Psoas muscle (tissue), 8 donors: ENCODE measurements around the gene SLC29A1. TPM values are rescaled to one million over a fixed set of nuclear protein-coding genes. Genes with fewer than 3 reads are reported as not detected.
"Not testable (repeated sequence)": the region's sequence is repeated elsewhere in the genome, so short reads cannot be mapped to it uniquely, and the experiment has no call there.

Experiments
- ATAC-seq, 4 donors: fragments of 200-7000 bp; cut with Tn5 transposase; one replicate each; pipeline ENCODE4 v1.9.1; 2020; ENCODE audit warnings: moderate library complexity in 3 of 4, mild to moderate bottlenecking in 2 of 4
- DNase-seq, 2 donors: peaks; one replicate each; pipeline ENCODE4 v3.0.0-alpha.2; 2020
- H3K27ac ChIP-seq: fragments of 200-600 bp; one replicate; pipeline ENCODE4 v1.8.0; 2022
- H3K27me3 ChIP-seq, 3 donors: fragments of 200-600 bp in 1 of 3; one replicate each; pipeline versions ENCODE4 v1.6.1 to v1.8.0; 2013 to 2022; ENCODE audit warnings: low read length in 2 of 3, mild to moderate bottlenecking in 2 of 3, moderate library complexity in 1 of 3; ENCODE audit not compliant: insufficient read depth in 3 of 3
- H3K36me3 ChIP-seq, 2 donors: fragments of 200-600 bp in 1 of 2; one replicate each; pipeline versions ENCODE4 v1.6.1 to v1.8.0; 2013 to 2022; ENCODE audit warnings: low read depth in 1 of 2, mild to moderate bottlenecking in 1 of 2, moderate library complexity in 1 of 2; ENCODE audit not compliant: insufficient read depth in 1 of 2
- H3K4me1 ChIP-seq: fragments of 200-600 bp; one replicate; pipeline ENCODE4 v1.8.0; 2022
- H3K4me3 ChIP-seq: fragments of 200-600 bp; one replicate; pipeline ENCODE4 v1.8.0; 2022; ENCODE audit warnings: mild to moderate bottlenecking
- H3K9me3 ChIP-seq: fragments of 200-600 bp; one replicate; pipeline ENCODE4 v1.8.0; 2022
- WGBS, 3 donors: extraction: QIAGEN DNeasy Blood & Tissue Kit; methylation state at CpG; one replicate each; pipeline versions ENCODE4 v1.1.6 to v1.1.7; 2013; 5-methylcytosine and 5-hydroxymethylcytosine counted together
- intact Hi-C, 2 donors: fragments of 100-400 bp; cut with DNase I; formaldehyde crosslinking; loops; one replicate each; pipeline versions ENCODE4 v1.11.0 to v1.14.2; 2022
- polyA plus RNA-seq, 3 donors: library from polyadenylated mRNA; stranded (reverse); fragments of 200-250 nt; gene quantifications; one replicate each; pipeline ENCODE4 v1.2.3, GENCODE V29; 2013
- total RNA-seq, 4 donors: library from RNA; stranded (reverse); fragmentation: NEBNext Ultra II Directional in 2 of 4; extraction: Animal tissue kit (Norgen Biotek cat#: 25700) in 2 of 4; gene quantifications; one replicate each; pipeline versions ENCODE4 v1.2.1 to v1.2.4, GENCODE V29; 2021 to 2023
- TF ChIP-seq, protein P1 (sequence below): fragments of 200-600 bp; IDR thresholded peaks from one replicate; pipeline ENCODE4 v1.8.0; 2022; ENCODE audit warnings: antibody characterized with exemption
- donor health status: healthy with polysubstance abuse.
- donor health status: DM: no; HTN: no; CAD: no; lungs with moderate emphysema.
- donor health status: Bipolar disorder and iron deficiency.
- donor health status: healthy.
- donor health status: DM: yes; HTN: yes; CAD: no.
- donor health status: DM: no; HTN: no; CAD: no.
- donor health status: DM: no; HTN: no; CAD: no.
- donor health status: DM: yes; HTN: yes; CAD: no.

SLC29A1 gene
- total and polyA plus RNA-seq, 7 donors: 29.1 to 80.7 (median 39.7) TPM

DNA sequence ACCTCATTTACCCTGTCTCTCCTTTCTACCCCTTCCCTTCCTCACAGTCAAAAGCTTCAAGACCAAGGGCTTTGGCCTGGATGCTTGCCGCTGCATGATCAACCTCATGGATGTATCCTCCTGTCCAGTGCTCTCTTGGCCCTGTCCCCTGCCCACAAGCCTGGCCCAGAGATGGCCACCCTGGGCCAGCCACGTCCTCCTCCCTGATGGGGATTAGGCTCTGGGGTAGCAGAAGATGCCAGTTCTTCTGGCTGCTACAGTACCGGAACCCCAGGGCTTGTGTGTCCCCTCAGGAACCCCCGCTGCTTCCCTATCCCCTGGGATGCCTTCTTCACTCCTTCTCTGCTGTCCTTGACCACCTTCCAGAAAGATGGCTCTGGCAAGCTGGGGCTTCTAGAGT is 42.5 kb upstream of the SLC29A1 start:
- intact Hi-C loops: loop anchor here in 1 of 2 donors (5.0 kb wide), 1 partner anchor 36 kb away; the partner anchor contains the start of gene MYMX

DNA sequence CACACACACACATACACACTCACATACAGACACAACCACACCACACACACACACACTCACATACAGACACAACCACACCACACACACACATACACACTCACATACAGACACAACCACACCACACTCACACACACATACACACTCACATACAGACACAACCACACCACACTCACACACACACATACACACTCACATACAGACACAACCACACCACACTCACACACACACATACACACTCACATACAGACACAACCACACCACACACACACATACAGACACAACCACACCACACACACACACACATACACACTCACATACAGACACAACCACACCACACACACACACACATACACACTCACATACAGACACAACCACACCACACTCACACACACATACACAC is 41.6 kb upstream of the SLC29A1 start:
- intact Hi-C loops: loop anchor here in 1 of 2 donors (5.0 kb wide), 1 partner anchor 36 kb away; the partner anchor contains the start of gene MYMX
- DNase-seq, H3K9me3 ChIP-seq, H3K4me1 ChIP-seq, H3K27me3 ChIP-seq, H3K36me3 ChIP-seq, H3K4me3 ChIP-seq, ATAC-seq, H3K27ac ChIP-seq: not testable (repeated sequence)

More for the DNA sequence above, 42.5 kb upstream of the SLC29A1 start:
- H3K4me1 ChIP-seq: peaks cover 4% of the 10 kb centered on the region
- no peak overlapping the region for H3K4me3 ChIP-seq
- no peaks in the 10 kb centered on the region for H3K27me3 ChIP-seq
- ATAC-seq (peak in 1 of 4 donors; percentile 32), DNase-seq (no peak)
- TF ChIP-seq, protein P1, sequence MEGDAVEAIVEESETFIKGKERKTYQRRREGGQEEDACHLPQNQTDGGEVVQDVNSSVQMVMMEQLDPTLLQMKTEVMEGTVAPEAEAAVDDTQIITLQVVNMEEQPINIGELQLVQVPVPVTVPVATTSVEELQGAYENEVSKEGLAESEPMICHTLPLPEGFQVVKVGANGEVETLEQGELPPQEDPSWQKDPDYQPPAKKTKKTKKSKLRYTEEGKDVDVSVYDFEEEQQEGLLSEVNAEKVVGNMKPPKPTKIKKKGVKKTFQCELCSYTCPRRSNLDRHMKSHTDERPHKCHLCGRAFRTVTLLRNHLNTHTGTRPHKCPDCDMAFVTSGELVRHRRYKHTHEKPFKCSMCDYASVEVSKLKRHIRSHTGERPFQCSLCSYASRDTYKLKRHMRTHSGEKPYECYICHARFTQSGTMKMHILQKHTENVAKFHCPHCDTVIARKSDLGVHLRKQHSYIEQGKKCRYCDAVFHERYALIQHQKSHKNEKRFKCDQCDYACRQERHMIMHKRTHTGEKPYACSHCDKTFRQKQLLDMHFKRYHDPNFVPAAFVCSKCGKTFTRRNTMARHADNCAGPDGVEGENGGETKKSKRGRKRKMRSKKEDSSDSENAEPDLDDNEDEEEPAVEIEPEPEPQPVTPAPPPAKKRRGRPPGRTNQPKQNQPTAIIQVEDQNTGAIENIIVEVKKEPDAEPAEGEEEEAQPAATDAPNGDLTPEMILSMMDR: no peak
- 86 to 92% (median 89%) methylated on average over 4 of the region's 4 CpGs for WGBS, 3 donors
- no peak overlapping the region for H3K27ac ChIP-seq
- H3K9me3 ChIP-seq: no peaks in the 10 kb centered on the region
- H3K36me3 ChIP-seq: no peaks in the 10 kb centered on the region

DNA sequence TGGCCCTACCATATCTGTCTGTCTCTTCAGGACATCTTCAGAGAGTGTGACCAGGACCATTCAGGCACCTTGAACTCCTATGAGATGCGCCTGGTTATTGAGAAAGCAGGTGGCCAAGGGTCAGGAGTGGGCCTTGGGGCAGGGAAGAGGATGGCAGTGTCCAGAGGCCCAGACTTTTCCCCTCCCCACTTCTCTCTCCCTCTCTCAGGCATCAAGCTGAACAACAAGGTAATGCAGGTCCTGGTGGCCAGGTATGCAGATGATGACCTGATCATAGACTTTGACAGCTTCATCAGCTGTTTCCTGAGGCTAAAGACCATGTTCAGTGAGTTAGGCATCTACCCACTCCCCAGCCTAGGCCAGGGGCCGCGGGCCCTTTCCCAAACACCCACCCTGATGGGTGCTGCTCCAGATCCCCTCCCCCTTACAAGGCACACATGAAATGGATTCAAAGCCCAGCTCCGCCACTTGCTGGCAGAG is 40.4 kb upstream of the SLC29A1 start:
- Histone ChIP-seq H3K4me1 (peaks cover 4% of the 10 kb centered on the region), H3K27me3 (no peaks in the 10 kb centered on the region), H3K36me3 (no peaks in the 10 kb centered on the region), H3K27ac (no peak overlapping the region), H3K9me3 (no peaks in the 10 kb centered on the region), H3K4me3 (no peak overlapping the region)
- ATAC-seq (no peak), DNase-seq (no peak)
- intact Hi-C loops: loop anchor here in 1 of 2 donors (5.0 kb wide), 1 partner anchor 34 kb away; the partner anchor contains the start of gene MYMX
- TF ChIP-seq, protein P1: no peak
- WGBS, 3 donors: 93 to 94% (median 94%) methylated on average over 4 of the region's 4 CpGs

DNA sequence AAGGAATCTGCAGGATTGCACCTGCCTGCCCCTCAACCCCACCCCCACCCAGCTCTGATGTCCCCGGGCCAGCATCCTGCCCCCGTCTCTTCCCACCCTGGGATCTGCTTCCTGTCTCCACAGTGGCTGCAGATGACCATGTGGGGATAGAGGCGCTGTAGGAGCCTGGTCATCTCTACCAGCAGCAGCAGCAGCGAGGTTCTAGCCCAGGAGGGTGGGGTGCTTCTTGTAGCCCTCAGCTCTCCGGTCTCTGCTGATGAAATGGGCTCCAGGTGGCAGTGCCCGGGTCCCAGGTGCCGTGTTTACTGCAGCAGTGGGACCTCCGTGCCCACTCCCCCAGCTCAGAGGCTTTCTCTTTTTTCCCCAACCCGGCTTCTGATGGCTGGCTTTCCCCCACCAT is 39.6 kb upstream of the SLC29A1 start:
- no peak for DNase-seq
- Histone ChIP-seq H3K27ac (no peak overlapping the region), H3K4me1 (no peaks in the 10 kb centered on the region), H3K27me3 (no peaks in the 10 kb centered on the region), H3K36me3 (no peaks in the 10 kb centered on the region), H3K9me3 (no peaks in the 10 kb centered on the region), H3K4me3 (no peak overlapping the region)
- TF ChIP-seq, protein P1: no peak
- 69 to 81% (median 75%) methylated on average over 9 of the region's 9 CpGs for WGBS, 3 donors
- intact Hi-C loops: loop anchor here in 1 of 2 donors (5.0 kb wide), 1 partner anchor 34 kb away; the partner anchor contains the start of gene MYMX
- no peak for ATAC-seq

DNA sequence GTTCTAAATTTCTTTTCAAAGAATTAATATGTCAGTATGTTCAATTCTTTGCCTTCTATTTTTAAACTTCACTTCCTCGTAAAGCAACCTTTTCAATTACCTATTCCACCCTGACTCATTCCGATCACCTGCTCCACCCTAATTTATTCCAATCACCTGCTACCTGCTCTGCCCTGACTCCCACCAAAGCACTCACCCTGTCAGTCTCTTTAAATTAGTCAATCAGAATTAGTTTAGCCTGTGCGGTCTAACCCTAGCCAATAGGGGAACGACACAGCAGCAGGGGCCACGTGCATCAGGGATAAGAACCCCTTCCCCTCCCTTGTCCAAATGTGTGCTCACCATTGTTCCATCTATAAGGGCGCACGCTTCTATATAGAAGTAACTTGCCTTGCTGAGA is 38.0 kb upstream of the SLC29A1 start:
- H3K9me3 ChIP-seq, H3K36me3 ChIP-seq, ATAC-seq, H3K27ac ChIP-seq, H3K27me3 ChIP-seq, H3K4me1 ChIP-seq, DNase-seq, H3K4me3 ChIP-seq: not testable (repeated sequence)
- intact Hi-C loops: loop anchor here in 1 of 2 donors (5.0 kb wide), 1 partner anchor 1862 kb away; no protein-coding TSS in a partner anchor
- 85 to 95% (median 90%) methylated on average over 7 of the region's 7 CpGs for WGBS, 3 donors
